WTC11 (cell line): ENCODE data around the gene MAP3K3. TPM values are rescaled to one million over a fixed set of nuclear protein-coding genes. Genes with fewer than 3 reads are reported as not detected.
A peak's percentile ranks its signal among the peaks of the same experiment; 100 is the strongest.
"Not testable (repeated sequence)": the region's sequence is repeated elsewhere in the genome, so short reads cannot be mapped to it uniquely, and the experiment has no call there.

Experiments
- ATAC-seq: fragments of 200-7000 bp; cut with Tn5 transposase; 2 replicates; pipeline ENCODE4 v1.10.0; 2021; ENCODE audit warnings: mild to moderate bottlenecking, moderate library complexity
- CTCF ChIA-PET: fragments of 300-600 bp; sonication (Branson Sonifier 250); formaldehyde crosslinking; loops from one replicate; lab custom pipeline; 2021; ENCODE audit warnings: antibody characterized with exemption; lab: Charles Lee
- POLR2A ChIA-PET: fragments of 350-600 bp; sonication (Branson Sonifier 250); formaldehyde crosslinking; loops from one replicate; lab custom pipeline; 2021; ENCODE audit warnings: antibody characterized with exemption; lab: Charles Lee
- DNase-seq: peaks from one replicate; pipeline ENCODE4 v3.0.0; 2021; ENCODE audit warnings: low spot score
- H3K27ac Mint-ChIP-seq: 2 replicates; pipeline ENCODE4 v1.8.0; 2021; ENCODE audit warnings: mixed read lengths
- H3K27me3 Mint-ChIP-seq: 2 replicates; pipeline ENCODE4 v1.8.0; 2021; ENCODE audit warnings: low read depth, mild to moderate bottlenecking, moderate library complexity, mixed read lengths
- H3K36me3 Mint-ChIP-seq: 2 replicates; pipeline ENCODE4 v1.8.0; 2021; ENCODE audit warnings: mixed read lengths
- H3K4me1 Mint-ChIP-seq: 2 replicates; pipeline ENCODE4 v1.8.0; 2022; ENCODE audit warnings: mixed read lengths
- H3K4me3 Mint-ChIP-seq: 2 replicates; pipeline ENCODE4 v1.8.0; 2021; ENCODE audit warnings: mild to moderate bottlenecking, moderate library complexity, mixed read lengths
- H3K9me3 Mint-ChIP-seq: 2 replicates; pipeline ENCODE4 v1.8.0; 2021; ENCODE audit warnings: mixed read lengths
- NFYB ChIP-seq: sonication (generic); formaldehyde crosslinking; conservative IDR thresholded peaks from 2 replicates; pipeline ENCODE4 v1.8.0; 2022; ENCODE audit warnings: low read depth, missing genetic modification reagents
- NR1H2 ChIP-seq: sonication (generic); formaldehyde crosslinking; IDR thresholded peaks from 2 replicates; pipeline ENCODE4 v1.9.0; 2021; ENCODE audit warnings: mild to moderate bottlenecking, moderate library complexity, missing genetic modification reagents
- OVOL2 ChIP-seq: fragments of 250-450 bp; sonication (Bioruptor Pico); IDR thresholded peaks from 2 replicates; pipeline ENCODE4 v1.9.0; 2021; ENCODE audit warnings: mild to moderate bottlenecking, borderline replicate concordance
- RELA ChIP-seq: sonication (generic); formaldehyde crosslinking; IDR thresholded peaks from 2 replicates; pipeline ENCODE4 v1.8.1; 2022; ENCODE audit warnings: missing genetic modification reagents, mild to moderate bottlenecking, borderline replicate concordance
- ZNF121 ChIP-seq: sonication (generic); formaldehyde crosslinking; IDR thresholded peaks from 2 replicates; pipeline ENCODE4 v1.8.0; 2023; ENCODE audit warnings: missing genetic modification reagents
- ZNF263 ChIP-seq: sonication (generic); formaldehyde crosslinking; IDR thresholded peaks from 2 replicates; pipeline ENCODE4 v1.8.1; 2022; ENCODE audit warnings: low read depth, mild to moderate bottlenecking, moderate library complexity, missing genetic modification reagents
- total RNA-seq: library from RNA; stranded (reverse); gene quantifications from 3 replicates; pipeline ENCODE4 v1.2.3, GENCODE V29; 2021
- TF ChIP-seq, protein P1 (sequence below): fragments of 250-450 bp; sonication (Bioruptor Pico); IDR thresholded peaks from 2 replicates; pipeline ENCODE4 v1.9.0; 2021; ENCODE audit warnings: moderate library complexity, mild to moderate bottlenecking, inconsistent platforms, borderline replicate concordance
- TF ChIP-seq, protein P2 (sequence below): sonication (generic); formaldehyde crosslinking; IDR thresholded peaks from 2 replicates; pipeline ENCODE4 v1.8.1; 2022; ENCODE audit warnings: missing genetic modification reagents, borderline replicate concordance
- TF ChIP-seq, protein P3 (sequence below): sonication (generic); formaldehyde crosslinking; IDR thresholded peaks from 2 replicates; pipeline ENCODE4 v1.8.1; 2023; ENCODE audit warnings: mild to moderate bottlenecking, missing genetic modification reagents
- TF ChIP-seq, protein P4 (sequence below): sonication (generic); formaldehyde crosslinking; IDR thresholded peaks from 2 replicates; pipeline ENCODE4 v1.8.0; 2022; ENCODE audit warnings: missing genetic modification reagents

The MAP3K3 gene
- total RNA-seq, 1 experiment from 2014 or later: 25.7 TPM

DNA sequence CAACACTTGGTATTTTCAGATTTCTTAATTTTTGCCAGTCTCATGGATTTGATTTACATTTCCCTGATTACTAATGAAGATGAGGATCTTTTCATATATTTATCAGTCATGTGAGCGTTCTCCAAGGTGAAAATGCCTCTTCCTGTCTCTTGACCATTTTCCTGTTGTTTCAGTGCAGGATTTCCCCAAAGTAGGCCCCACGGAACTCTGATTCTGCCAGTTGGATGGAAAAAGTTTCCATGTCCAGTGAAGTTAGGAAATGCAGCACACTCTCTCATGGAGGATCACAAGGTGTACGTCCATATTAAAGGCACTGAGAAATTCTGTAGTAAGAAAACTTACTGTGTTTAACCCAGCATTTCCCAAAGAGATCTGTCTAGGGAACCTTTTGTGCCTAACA is 94.2 kb downstream of the MAP3K3 start (continued):
- TF ChIP-seq, protein P1, sequence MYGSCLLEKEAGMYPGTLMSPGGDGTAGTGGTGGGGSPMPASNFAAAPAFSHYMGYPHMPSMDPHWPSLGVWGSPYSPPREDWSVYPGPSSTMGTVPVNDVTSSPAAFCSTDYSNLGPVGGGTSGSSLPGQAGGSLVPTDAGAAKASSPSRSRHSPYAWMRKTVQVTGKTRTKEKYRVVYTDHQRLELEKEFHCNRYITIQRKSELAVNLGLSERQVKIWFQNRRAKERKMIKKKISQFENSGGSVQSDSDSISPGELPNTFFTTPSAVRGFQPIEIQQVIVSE: no peak

DNA sequence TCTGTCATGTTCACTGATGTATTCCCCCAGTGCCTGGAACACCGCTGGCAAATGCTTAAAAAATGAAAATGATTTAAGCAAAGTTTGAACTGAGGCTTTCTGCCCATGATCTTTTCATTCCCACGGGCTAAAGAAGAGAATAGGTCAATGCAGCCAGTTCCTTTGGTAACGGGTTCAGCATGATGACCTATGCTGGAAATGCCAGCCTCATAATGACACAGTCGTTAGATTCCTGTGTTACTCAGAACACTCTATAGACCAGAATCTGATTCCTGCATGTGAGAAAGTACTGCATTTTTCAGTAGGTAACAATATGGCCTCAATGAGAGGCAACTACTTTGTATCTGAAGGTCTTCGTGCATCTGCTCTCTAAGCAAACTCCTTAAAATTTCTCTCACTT is 96.8 kb downstream of the MAP3K3 start:
- Mint-ChIP-seq H3K27me3 (no peaks in the 10 kb centered on the region), H3K4me1 (no peaks in the 10 kb centered on the region), H3K4me3 (no peak overlapping the region), H3K27ac (peak overlapping the region; percentile 17; the same call in 1 of the 2 replicates), H3K36me3 (peaks cover 4% of the 10 kb centered on the region), H3K9me3 (no peaks in the 10 kb centered on the region)
- TF ChIP-seq NR1H2: no peak
- no peak for TF ChIP-seq OVOL2 (CRISPR knock-in tag)
- TF ChIP-seq, protein P2, sequence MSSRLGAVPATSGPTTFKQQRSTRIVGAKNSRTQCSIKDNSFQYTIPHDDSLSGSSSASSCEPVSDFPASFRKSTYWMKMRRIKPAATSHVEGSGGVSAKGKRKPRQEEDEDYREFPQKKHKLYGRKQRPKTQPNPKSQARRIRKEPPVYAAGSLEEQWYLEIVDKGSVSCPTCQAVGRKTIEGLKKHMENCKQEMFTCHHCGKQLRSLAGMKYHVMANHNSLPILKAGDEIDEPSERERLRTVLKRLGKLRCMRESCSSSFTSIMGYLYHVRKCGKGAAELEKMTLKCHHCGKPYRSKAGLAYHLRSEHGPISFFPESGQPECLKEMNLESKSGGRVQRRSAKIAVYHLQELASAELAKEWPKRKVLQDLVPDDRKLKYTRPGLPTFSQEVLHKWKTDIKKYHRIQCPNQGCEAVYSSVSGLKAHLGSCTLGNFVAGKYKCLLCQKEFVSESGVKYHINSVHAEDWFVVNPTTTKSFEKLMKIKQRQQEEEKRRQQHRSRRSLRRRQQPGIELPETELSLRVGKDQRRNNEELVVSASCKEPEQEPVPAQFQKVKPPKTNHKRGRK (CRISPR knock-in tag): no peak
- CTCF ChIA-PET: no interaction called here
- ATAC-seq: no peak
- no peak for DNase-seq
- POLR2A ChIA-PET: interaction anchor here (0.5 kb wide), 1 partner anchor 1303 kb away, joined by 6 read pairs; no protein-coding TSS in a partner anchor

DNA sequence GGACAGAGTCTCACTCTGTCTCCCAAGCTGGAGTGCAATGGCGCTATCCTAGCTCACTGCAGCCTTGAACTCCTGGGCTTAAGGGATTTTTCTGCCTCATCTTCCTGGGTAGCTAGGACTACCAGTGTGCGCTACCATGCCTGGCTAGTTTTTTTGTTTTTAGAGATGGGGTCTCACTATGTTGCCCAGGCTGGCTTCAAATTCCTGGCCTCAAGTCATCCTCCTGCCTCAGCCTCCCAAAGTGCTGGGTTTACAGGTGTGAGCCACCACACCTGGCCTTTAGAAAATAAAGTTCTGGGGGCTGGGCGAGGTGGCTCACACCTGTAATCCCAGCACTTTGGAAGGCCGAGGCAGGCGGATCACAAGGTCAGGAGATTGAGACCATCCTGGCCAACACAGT is 98.0 kb downstream of the MAP3K3 start:
- H3K4me1 Mint-ChIP-seq, H3K9me3 Mint-ChIP-seq, H3K27ac Mint-ChIP-seq, H3K27me3 Mint-ChIP-seq, POLR2A ChIA-PET, H3K36me3 Mint-ChIP-seq, DNase-seq, ATAC-seq, H3K4me3 Mint-ChIP-seq: not testable (repeated sequence)
- peak; percentile 57; the same call in 1 of the 2 replicates for TF ChIP-seq ZNF121 (CRISPR knock-in tag)
- CTCF ChIA-PET: interaction anchor here (3.6 kb wide), 1 partner anchor 10 kb away, joined by 15 read pairs; no protein-coding TSS in a partner anchor

DNA sequence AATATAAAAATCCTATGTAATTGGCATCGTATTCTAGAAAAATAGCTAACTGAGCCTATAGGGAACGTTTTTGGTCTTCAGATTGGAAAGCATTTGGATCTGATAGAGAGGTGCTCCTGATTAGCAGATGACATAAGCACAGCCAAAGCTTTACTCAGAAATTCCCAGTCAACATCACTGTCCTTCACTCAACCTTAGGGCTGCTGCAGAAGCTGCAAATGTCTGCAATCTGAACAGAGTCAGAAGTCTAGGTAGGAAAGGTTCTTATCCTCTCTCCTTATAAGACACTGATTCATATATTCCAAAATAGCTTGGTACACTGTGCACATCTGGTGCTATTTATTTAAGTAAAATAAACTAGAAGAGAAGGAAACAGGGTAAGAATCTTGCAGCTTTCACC is 100.2 kb downstream of the MAP3K3 start:
- no peak for TF ChIP-seq RELA (CRISPR knock-in tag)
- TF ChIP-seq, protein P3, sequence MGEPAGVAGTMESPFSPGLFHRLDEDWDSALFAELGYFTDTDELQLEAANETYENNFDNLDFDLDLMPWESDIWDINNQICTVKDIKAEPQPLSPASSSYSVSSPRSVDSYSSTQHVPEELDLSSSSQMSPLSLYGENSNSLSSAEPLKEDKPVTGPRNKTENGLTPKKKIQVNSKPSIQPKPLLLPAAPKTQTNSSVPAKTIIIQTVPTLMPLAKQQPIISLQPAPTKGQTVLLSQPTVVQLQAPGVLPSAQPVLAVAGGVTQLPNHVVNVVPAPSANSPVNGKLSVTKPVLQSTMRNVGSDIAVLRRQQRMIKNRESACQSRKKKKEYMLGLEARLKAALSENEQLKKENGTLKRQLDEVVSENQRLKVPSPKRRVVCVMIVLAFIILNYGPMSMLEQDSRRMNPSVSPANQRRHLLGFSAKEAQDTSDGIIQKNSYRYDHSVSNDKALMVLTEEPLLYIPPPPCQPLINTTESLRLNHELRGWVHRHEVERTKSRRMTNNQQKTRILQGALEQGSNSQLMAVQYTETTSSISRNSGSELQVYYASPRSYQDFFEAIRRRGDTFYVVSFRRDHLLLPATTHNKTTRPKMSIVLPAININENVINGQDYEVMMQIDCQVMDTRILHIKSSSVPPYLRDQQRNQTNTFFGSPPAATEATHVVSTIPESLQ: no peak
- no peak for TF ChIP-seq NFYB (CRISPR knock-in tag)
- no peak for DNase-seq
- peaks cover 8% of the 10 kb centered on the region for H3K36me3 Mint-ChIP-seq
- H3K27ac Mint-ChIP-seq: no peak overlapping the region
- CTCF ChIA-PET: interaction anchor here (3.6 kb wide), 1 partner anchor 12 kb away, joined by 15 read pairs; no protein-coding TSS in a partner anchor
- H3K9me3 Mint-ChIP-seq: no peaks in the 10 kb centered on the region
- no peaks in the 10 kb centered on the region for H3K27me3 Mint-ChIP-seq
- no peaks in the 10 kb centered on the region for H3K4me1 Mint-ChIP-seq
- no peak overlapping the region for H3K4me3 Mint-ChIP-seq
- POLR2A ChIA-PET: no interaction called here
- ATAC-seq: no peak

DNA sequence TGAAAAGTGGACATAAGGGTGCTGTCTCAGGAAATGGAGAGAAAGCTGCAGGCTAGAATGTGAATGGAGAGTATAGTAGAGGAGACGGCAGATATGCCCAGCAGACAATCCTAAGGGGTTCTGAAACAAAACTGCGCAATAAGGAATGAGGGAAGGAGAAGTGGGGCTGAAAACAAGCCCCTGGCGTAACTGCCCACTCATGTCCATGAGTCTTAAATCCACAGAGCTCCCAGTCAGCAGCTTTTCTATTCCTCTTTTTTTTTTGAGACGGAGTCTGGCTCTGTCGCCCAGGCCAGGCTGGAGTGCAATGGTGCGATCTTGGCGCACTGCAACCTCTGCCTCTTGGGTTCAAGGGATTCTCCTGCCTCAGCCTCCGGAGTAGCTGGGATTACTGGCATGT is 113.5 kb downstream of the MAP3K3 start:
- CTCF ChIA-PET: no interaction called here
- Mint-ChIP-seq H3K4me1 (peaks cover 7% of the 10 kb centered on the region), H3K27me3 (no peaks in the 10 kb centered on the region), H3K4me3 (no peak overlapping the region), H3K36me3 (no peaks in the 10 kb centered on the region), H3K9me3 (no peaks in the 10 kb centered on the region), H3K27ac (peak overlapping the region; percentile 5; the same call in 1 of the 2 replicates)
- DNase-seq (no peak), ATAC-seq (no peak)
- TF ChIP-seq, protein P4, sequence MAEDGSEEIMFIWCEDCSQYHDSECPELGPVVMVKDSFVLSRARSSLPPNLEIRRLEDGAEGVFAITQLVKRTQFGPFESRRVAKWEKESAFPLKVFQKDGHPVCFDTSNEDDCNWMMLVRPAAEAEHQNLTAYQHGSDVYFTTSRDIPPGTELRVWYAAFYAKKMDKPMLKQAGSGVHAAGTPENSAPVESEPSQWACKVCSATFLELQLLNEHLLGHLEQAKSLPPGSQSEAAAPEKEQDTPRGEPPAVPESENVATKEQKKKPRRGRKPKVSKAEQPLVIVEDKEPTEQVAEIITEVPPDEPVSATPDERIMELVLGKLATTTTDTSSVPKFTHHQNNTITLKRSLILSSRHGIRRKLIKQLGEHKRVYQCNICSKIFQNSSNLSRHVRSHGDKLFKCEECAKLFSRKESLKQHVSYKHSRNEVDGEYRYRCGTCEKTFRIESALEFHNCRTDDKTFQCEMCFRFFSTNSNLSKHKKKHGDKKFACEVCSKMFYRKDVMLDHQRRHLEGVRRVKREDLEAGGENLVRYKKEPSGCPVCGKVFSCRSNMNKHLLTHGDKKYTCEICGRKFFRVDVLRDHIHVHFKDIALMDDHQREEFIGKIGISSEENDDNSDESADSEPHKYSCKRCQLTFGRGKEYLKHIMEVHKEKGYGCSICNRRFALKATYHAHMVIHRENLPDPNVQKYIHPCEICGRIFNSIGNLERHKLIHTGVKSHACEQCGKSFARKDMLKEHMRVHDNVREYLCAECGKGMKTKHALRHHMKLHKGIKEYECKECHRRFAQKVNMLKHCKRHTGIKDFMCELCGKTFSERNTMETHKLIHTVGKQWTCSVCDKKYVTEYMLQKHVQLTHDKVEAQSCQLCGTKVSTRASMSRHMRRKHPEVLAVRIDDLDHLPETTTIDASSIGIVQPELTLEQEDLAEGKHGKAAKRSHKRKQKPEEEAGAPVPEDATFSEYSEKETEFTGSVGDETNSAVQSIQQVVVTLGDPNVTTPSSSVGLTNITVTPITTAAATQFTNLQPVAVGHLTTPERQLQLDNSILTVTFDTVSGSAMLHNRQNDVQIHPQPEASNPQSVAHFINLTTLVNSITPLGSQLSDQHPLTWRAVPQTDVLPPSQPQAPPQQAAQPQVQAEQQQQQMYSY: no peak
- TF ChIP-seq ZNF263 (CRISPR knock-in tag): no peak
- POLR2A ChIA-PET: no interaction called here
